B cell (primary cell): ENCODE measurements around the gene PPP2R2C. TPM values are rescaled to one million over a fixed set of nuclear protein-coding genes. Genes with fewer than 3 reads are reported as not detected.

Experiments
- ATAC-seq: fragments of 200-7000 bp; cut with Tn5 transposase; one replicate; pipeline ENCODE4 v1.10.0; 2021; ENCODE audit warnings: low read depth, mild to moderate bottlenecking, moderate number of reproducible peaks, moderate library complexity
- CTCF ChIA-PET: fragments of 350-600 bp; sonication (Branson Sonifier 250); formaldehyde crosslinking; loops from one replicate; lab custom pipeline; 2021; ENCODE audit warnings: antibody characterized with exemption, inconsistent platforms; lab: Charles Lee
- POLR2A ChIA-PET: fragments of 350-600 bp; sonication (Branson Sonifier 250); formaldehyde crosslinking; loops from one replicate; lab custom pipeline; 2021; ENCODE audit warnings: antibody characterized with exemption; lab: Charles Lee
- DNase-seq: peaks from one replicate; pipeline ENCODE4 v3.0.0; 2013
- H2AFZ ChIP-seq: 2 replicates; pipeline ENCODE4 v1.6.1; 2012; ENCODE audit warnings: mild to moderate bottlenecking, low read depth, low read length; ENCODE audit not compliant: insufficient read depth, poor library complexity, severe bottlenecking
- H3K27ac ChIP-seq, 2 donors: 1 replicate in 1 of 2; 2 replicates in 1 of 2; pipeline ENCODE4 v1.5.1; 2012 to 2013; ENCODE audit warnings: low read length in 2 of 2, mild to moderate bottlenecking in 2 of 2, moderate library complexity in 1 of 2
- H3K27me3 ChIP-seq, 4 experiments: fragments of 200-600 bp in 1 of 4; sonication (generic) in 1 of 4; replicated peaks in 1 of 4; 1 replicate in 2 of 4; 2 replicates in 2 of 4; pipeline versions ENCODE4 v1.6.1 to v1.7.0; 2013 to 2016; ENCODE audit warnings: low read length in 3 of 4, mild to moderate bottlenecking in 2 of 4, mixed read lengths in 1 of 4, moderate library complexity in 1 of 4; ENCODE audit not compliant: insufficient read depth in 4 of 4, control insufficient read depth in 3 of 4; ENCODE audit errors: control extremely low read depth in 1 of 4
- H3K36me3 ChIP-seq, 2 experiments: replicated peaks in 1 of 2; 1 replicate in 1 of 2; 2 replicates in 1 of 2; pipeline versions ENCODE4 v1.6.1 to v1.7.1; 2013; ENCODE audit warnings: low read length in 1 of 2; ENCODE audit not compliant: insufficient read depth in 2 of 2, control insufficient read depth in 1 of 2; ENCODE audit errors: control extremely low read depth in 1 of 2, extremely low read depth in 1 of 2
- H3K4me1 ChIP-seq, 2 donors: fragments of 200-600 bp in 1 of 2; sonication (generic) in 1 of 2; 1 replicate in 1 of 2; 2 replicates in 1 of 2; pipeline versions ENCODE4 v1.5.1 to v1.6.1; 2013 to 2017; ENCODE audit warnings: low read length in 2 of 2; ENCODE audit not compliant: control insufficient read depth in 2 of 2, insufficient read depth in 2 of 2
- H3K4me2 ChIP-seq: replicated peaks from 2 replicates; pipeline ENCODE3; 2012; ENCODE audit warnings: mild to moderate bottlenecking, low read depth, low read length; ENCODE audit not compliant: poor library complexity, severe bottlenecking
- H3K4me3 ChIP-seq, 5 experiments: fragments of 200-600 bp in 1 of 5; sonication (generic) in 1 of 5; 1 replicate in 3 of 5; 2 replicates in 2 of 5; pipeline versions ENCODE4 v1.5.1 to v1.7.0; 2011 to 2016; ENCODE audit warnings: low read length in 4 of 5, mild to moderate bottlenecking in 4 of 5, low read depth in 2 of 5, control low read depth in 1 of 5, moderate library complexity in 1 of 5; ENCODE audit not compliant: insufficient read depth in 1 of 5; ENCODE audit errors: control extremely low read depth in 1 of 5, extremely low read depth in 1 of 5
- H3K79me2 ChIP-seq: fragments of 200-600 bp; sonication (generic); one replicate; pipeline ENCODE4 v1.6.0; 2016; ENCODE audit warnings: low read length; ENCODE audit not compliant: control insufficient read depth, insufficient read depth
- H3K9ac ChIP-seq: fragments of 200-600 bp; sonication (generic); 2 replicates; pipeline ENCODE4 v1.6.1; 2017; ENCODE audit warnings: mild to moderate bottlenecking, low read length, moderate library complexity
- H3K9me3 ChIP-seq, 3 donors: one replicate each; pipeline versions ENCODE4 v1.6.1 to v1.7.1; 2013; ENCODE audit warnings: low read length in 2 of 3; ENCODE audit not compliant: control insufficient read depth in 2 of 3, insufficient read depth in 1 of 3; ENCODE audit errors: control extremely low read depth in 1 of 3
- H4K20me1 ChIP-seq: 2 replicates; pipeline ENCODE4 v1.6.0; 2012; ENCODE audit warnings: mild to moderate bottlenecking, low read length; ENCODE audit not compliant: insufficient read depth, control insufficient read depth, poor library complexity, severe bottlenecking
- H3K27ac Mint-ChIP-seq: one replicate; pipeline ENCODE4 v1.8.0; 2021; ENCODE audit warnings: mixed read lengths
- H3K27me3 Mint-ChIP-seq: one replicate; pipeline ENCODE4 v1.8.0; 2021; ENCODE audit warnings: mixed read lengths
- H3K4me1 Mint-ChIP-seq: one replicate; pipeline ENCODE4 v1.8.0; 2021; ENCODE audit warnings: mixed read lengths
- H3K4me3 Mint-ChIP-seq: one replicate; pipeline ENCODE4 v1.8.0; 2021; ENCODE audit warnings: mixed read lengths
- H3K9me3 Mint-ChIP-seq: one replicate; pipeline ENCODE4 v1.8.0; 2022; ENCODE audit warnings: mixed read lengths; ENCODE audit not compliant: insufficient read depth
- EZH2 ChIP-seq: IDR thresholded peaks from 2 replicates; pipeline ENCODE4 v1.6.1; 2012; ENCODE audit warnings: borderline replicate concordance, low read depth, mild to moderate bottlenecking, moderate library complexity, low read length; ENCODE audit not compliant: insufficient read depth, poor library complexity, severe bottlenecking
- WGBS: methylation state at CpG from one replicate; pipeline ENCODE4 v1.1.5; 2013; ENCODE audit warnings: missing lambda C conversion rate; ENCODE audit not compliant: insufficient coverage; 5-methylcytosine and 5-hydroxymethylcytosine counted together
- intact Hi-C: fragments of 100-400 bp; cut with micrococcal nuclease; formaldehyde crosslinking; loops from one replicate; pipeline ENCODE4 v1.10.0; 2022
- polyA plus RNA-seq: library from polyadenylated mRNA; depleted of rRNA; stranded (reverse); fragments of >200 nt; gene quantifications from 2 replicates; pipeline ENCODE4 v1.2.3, GENCODE V29; 2012
- total RNA-seq, 2 donors: library from RNA; stranded (reverse); fragments of 120-200 nt in 1 of 2; gene quantifications; 1 replicate in 1 of 2; 2 replicates in 1 of 2; pipeline versions ENCODE4 v1.2.3 to v1.2.4, GENCODE V29; 2013 to 2022
- TF ChIP-seq, protein P1 (sequence below): fragments of 200-600 bp; IDR thresholded peaks from one replicate; pipeline ENCODE4 v1.8.0; 2022; ENCODE audit warnings: antibody characterized with exemption, mild to moderate bottlenecking

PPP2R2C gene
- total and polyA plus RNA-seq, 2 donors (not counting 1 experiment from before 2014, with no cell fraction given), result not detected

DNA sequence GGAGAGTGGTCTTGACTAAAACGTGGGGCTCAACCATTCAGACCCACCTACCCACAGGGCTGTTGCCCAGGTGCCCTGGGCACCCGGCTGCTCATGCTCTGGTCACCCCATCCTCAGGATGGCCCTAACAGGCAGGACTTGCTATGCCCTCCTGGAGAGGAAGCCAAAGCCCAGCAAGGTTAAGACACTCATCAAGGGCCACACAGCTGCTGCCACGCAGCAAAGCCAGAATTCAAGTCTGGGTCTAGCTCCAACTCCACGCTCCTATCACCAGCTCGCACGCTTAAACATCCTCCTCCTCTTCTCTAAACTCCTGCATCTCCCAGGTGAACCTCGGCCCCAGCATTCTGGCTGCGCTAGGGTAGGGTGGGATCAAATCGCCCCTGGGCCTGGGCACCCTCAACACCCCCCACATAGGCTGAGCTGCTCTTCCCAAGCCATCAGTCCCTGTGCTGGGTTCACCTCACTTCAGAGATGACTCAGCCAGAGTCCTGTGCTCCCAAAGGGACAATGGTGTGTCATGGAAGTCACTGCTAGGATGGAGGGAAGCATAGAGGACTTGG is 54.1 kb downstream of the PPP2R2C start:
- H3K27ac Mint-ChIP-seq, result no peak overlapping the region
- peaks cover 3% of the 10 kb centered on the region for H3K27me3 Mint-ChIP-seq
- H3K4me2 ChIP-seq, result no peak overlapping the region
- no peaks in the 10 kb centered on the region for H4K20me1 ChIP-seq
- H3K36me3 ChIP-seq, result no peaks in the 10 kb centered on the region
- no peak overlapping the region for H2AFZ ChIP-seq
- H3K4me3 ChIP-seq, result no peak overlapping the region
- H3K9ac ChIP-seq, result no peak overlapping the region
- peaks cover 0 to 11% (median 0%) of the 10 kb centered on the region in 3 donors for H3K9me3 ChIP-seq
- ATAC-seq, result no peak
- DNase-seq, result no peak
- peaks cover 0 to 8% (median 0%) of the 10 kb centered on the region in 4 experiments for H3K27me3 ChIP-seq
- 79% methylated on average over 5 of the region's 9 CpGs for WGBS
- no peaks in the 10 kb centered on the region for H3K4me1 Mint-ChIP-seq
- ChIA-PET POLR2A (no interaction called here), CTCF (no interaction called here)
- H3K27ac ChIP-seq, result no peak overlapping the region
- H3K9me3 Mint-ChIP-seq, result no peaks in the 10 kb centered on the region
- no peak overlapping the region for H3K4me3 Mint-ChIP-seq
- no peaks in the 10 kb centered on the region for H3K4me1 ChIP-seq
- H3K79me2 ChIP-seq, result no peaks in the 10 kb centered on the region
- intact Hi-C loops, result no loop called here
- TF ChIP-seq, protein P1, sequence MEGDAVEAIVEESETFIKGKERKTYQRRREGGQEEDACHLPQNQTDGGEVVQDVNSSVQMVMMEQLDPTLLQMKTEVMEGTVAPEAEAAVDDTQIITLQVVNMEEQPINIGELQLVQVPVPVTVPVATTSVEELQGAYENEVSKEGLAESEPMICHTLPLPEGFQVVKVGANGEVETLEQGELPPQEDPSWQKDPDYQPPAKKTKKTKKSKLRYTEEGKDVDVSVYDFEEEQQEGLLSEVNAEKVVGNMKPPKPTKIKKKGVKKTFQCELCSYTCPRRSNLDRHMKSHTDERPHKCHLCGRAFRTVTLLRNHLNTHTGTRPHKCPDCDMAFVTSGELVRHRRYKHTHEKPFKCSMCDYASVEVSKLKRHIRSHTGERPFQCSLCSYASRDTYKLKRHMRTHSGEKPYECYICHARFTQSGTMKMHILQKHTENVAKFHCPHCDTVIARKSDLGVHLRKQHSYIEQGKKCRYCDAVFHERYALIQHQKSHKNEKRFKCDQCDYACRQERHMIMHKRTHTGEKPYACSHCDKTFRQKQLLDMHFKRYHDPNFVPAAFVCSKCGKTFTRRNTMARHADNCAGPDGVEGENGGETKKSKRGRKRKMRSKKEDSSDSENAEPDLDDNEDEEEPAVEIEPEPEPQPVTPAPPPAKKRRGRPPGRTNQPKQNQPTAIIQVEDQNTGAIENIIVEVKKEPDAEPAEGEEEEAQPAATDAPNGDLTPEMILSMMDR, result no peak
- no peak for TF ChIP-seq EZH2

DNA sequence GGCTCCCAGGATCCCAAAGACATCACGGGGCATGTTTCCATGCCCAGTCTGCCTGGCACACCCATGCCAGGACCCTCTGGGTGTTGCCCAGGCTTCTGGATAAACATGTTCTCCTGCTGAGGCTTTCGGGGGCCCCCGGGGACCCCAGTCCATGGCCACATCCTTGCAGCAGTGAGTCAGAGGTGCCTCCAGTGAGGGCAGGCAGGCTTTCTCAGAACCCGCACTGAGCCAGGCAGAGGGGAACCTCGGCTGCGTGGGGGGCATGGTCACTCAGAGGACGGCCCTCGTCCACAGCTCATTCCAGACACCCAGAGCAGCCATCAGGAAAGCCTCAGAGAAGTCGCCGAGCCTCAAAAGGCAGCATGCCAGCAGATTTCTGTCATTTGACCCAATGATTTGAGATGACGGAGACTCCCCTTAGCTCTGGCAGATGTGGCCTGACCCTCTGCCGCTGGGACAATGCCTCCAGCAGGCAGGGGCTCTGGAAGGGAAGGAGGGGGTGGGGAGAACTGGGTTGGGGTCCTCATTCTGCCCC is 54.8 kb downstream of the PPP2R2C start:
- no peak overlapping the region for H3K4me3 ChIP-seq
- H4K20me1 ChIP-seq, result no peaks in the 10 kb centered on the region
- TF ChIP-seq, protein P1, result no peak
- TF ChIP-seq EZH2, result no peak
- H3K4me1 ChIP-seq, result no peaks in the 10 kb centered on the region
- peaks cover 0 to 13% (median 0%) of the 10 kb centered on the region in 3 donors for H3K9me3 ChIP-seq
- Mint-ChIP-seq H3K27ac (no peak overlapping the region), H3K4me3 (no peak overlapping the region), H3K27me3 (peaks cover 3% of the 10 kb centered on the region), H3K9me3 (peaks cover 3% of the 10 kb centered on the region), H3K4me1 (no peaks in the 10 kb centered on the region)
- H3K36me3 ChIP-seq, result no peaks in the 10 kb centered on the region
- WGBS, result 87% methylated on average over 12 of the region's 12 CpGs
- H3K4me2 ChIP-seq, result no peak overlapping the region
- intact Hi-C loops, result no loop called here
- POLR2A ChIA-PET, result no interaction called here
- H3K27ac ChIP-seq, result no peak overlapping the region
- no peaks in the 10 kb centered on the region for H3K79me2 ChIP-seq
- H3K9ac ChIP-seq, result no peak overlapping the region
- ATAC-seq (no peak), DNase-seq (no peak)
- no peak overlapping the region for H2AFZ ChIP-seq
- H3K27me3 ChIP-seq, result peaks cover 0 to 8% (median 0%) of the 10 kb centered on the region in 4 experiments
- CTCF ChIA-PET, result no interaction called here
